NCI-H69 (cell line): ENCODE data around the gene DNAJB13.

Source experiments
- DNase-seq: peaks from one replicate; lab custom pipeline; 2025; lab: John Stamatoyannopoulos, UW

Gene DNAJB13

DNA sequence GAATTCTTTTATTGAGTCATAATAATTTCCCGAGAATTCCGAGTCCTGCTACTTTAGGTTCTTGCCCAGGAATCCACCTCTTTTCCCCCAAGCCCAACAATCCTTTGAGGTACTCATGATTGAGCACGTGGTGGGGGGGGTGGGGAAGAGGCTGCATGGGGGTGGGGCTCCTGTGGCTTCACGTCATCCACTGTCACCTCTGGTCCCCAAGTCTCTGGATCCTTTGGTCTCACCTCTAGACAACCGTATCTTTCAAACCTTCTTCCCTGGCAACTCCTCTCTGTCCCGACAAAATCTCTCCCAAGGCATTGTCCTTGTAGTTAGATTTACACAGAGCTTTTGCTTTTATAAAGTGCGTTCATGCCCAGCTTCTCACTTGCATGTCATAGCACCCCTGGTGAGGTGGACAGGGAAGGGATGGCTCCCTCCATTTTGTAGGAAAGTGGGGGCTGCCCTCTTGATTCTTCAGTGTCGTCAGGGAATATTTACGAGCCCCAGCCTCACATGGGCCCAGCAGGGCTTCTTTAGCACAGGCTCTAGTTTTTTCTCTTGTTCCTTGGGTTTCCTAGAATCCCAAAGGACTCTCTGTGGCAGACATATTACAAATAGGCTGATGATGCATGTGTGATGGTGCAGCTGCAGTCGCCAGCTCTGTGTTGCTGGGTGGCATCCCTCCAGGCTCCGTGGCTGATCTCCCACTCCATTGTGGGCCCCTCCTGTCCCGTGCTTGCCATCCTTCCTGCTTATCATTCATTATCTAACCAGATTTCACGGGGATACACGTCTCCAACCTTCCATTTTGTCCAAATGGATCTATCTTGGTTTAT lies 49.7 kb downstream of the DNAJB13 start:
- DNase-seq = no peak

- no peak for DNase-seq
These were observed 51.0 kb downstream of the DNAJB13 start for GRCh38 chr11:74001822-74002286.

- no peak for DNase-seq
These were observed 52.0 kb downstream of the DNAJB13 start for GRCh38 chr11:74002832-74003231.

GRCh38 chr11:74004046-74004695 lies 53.3 kb downstream of the DNAJB13 start:
- no peak for DNase-seq

DNA sequence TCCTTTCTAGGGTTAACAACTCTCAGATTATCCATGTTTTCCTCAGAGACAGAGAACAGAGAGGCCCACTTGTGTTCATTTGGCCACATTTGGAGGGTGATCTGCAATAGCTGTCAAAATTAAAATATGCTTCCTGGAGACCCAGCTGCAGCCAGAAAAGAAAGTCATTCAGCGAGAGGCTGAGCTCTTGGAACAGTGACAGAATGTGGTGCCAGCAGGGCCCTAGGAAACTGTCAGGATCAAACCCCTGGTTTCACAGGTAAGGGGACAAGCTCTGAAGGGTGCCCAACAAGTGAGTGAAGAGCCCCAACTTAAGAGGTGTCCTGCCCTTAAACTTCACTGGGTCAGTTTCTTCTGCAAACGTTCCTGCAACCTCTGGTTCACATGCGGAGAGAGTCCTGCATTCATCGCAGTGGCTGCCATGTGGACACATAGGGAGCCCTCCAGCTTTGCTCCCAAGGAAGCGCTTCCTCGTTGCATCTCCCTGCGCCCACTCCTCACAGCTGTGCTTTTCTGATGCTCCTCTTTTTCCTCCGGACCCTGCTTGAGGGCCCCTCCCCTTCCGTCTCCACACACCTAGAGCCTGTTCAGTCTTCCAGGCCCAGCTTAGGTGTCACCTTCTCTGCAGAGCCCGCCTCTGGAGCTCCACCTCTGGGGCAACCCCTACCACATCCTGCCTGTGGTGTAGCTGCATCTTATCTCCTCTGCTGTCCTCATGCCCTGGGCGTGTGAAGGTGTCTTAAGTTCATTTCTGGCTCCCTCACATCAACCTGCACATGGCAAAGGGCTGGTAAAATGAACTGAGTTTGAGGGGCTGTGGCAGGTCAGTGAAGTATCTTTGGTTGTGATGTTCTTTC lies 54.2 kb downstream of the DNAJB13 start:
- DNase-seq = no peak

DNA sequence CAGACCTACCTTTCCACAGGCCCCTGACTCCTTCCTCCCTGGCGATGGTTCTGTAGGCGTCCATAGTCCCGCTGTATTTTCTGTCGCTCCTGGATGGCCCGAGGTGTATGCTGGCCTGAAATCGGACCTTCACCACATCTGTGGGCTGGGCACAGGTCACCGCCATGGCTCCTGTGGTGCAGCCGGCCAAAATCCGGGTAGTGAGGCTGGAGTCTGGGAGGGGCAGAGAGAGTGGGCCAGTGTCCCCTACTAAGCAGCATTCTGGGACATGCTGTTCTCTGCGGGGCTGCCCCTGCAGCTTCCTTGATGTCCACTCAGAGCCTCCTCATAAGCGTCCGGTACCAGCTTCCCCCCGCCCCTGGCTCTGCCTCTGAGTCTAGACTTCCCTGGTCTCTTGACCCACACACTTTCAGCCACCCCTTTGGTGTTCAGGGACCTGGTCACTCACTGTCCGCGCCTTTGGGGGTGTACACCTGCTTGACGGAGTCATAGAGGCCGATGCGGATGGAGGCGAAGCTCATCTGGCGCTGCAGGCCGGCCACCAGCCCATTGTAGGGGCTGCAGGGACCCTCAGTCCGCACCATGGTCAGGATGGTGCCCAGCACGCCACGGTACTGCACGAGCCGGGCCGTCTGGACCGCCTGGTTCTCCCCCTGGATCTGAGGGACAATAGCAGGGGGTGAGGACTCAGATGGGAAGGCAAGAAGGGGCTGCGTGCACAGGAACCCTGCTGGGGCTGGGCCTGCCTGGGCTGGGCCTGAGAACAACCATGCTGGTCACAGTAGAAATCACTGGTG lies 55.1 kb downstream of the DNAJB13 start:
- DNase-seq = no peak

DNA sequence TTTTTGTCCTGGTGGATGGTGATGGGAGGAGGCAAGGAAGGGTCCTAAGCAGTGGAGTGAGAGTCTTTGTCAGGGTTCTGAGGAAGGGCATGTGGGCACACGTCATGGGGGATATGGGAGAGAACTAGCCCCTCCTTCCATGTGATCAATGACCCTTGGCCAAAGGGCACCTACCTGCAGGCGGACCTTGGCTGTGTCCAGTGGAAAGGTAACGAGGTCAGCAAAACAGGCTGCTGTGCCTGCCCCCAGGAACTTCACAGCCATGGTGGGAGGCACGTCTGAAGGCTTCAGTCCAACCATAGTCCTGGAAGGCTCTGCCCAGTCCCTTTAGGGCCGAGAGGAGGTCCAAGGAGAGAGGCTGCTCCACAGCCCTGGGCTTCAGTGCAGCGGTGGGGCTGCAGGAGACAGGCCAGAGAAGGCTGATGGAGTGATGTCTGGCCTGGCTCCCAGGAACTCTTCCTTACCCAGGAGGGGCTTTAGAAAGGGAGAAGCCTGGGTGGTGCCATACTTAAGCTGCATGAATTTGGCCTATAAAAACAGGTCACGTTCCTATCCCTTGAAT lies 56.0 kb downstream of the DNAJB13 start:
- DNase-seq = no peak

- DNase-seq = no peak
These were observed 57.0 kb downstream of the DNAJB13 start for GRCh38 chr11:74007691-74008372.

GRCh38 chr11:74008373-74009229 lies 57.8 kb downstream of the DNAJB13 start, which contains the start of gene UCP3:
UCP3 (minus strand) TSS chr11:74009085; CDS start chr11:74007042, 2,043 bp downstream.
- DNase-seq = peak; percentile 13

DNA sequence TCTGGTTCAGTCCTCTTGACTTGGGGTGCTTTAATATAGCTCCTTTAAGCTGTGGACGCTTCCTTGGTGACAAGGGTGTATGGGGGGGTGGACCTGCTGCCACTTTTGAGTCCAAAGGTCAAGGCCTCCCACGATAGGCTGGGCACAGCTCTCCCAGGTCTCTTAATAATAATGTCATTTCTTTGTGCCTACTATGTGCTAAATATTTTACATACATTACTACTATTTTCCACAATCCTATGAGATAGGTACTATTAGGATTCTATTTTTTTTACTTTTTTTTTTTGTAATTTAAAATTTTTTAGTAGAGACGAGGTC lies 58.4 kb downstream of the DNAJB13 start:
- no peak for DNase-seq

DNA sequence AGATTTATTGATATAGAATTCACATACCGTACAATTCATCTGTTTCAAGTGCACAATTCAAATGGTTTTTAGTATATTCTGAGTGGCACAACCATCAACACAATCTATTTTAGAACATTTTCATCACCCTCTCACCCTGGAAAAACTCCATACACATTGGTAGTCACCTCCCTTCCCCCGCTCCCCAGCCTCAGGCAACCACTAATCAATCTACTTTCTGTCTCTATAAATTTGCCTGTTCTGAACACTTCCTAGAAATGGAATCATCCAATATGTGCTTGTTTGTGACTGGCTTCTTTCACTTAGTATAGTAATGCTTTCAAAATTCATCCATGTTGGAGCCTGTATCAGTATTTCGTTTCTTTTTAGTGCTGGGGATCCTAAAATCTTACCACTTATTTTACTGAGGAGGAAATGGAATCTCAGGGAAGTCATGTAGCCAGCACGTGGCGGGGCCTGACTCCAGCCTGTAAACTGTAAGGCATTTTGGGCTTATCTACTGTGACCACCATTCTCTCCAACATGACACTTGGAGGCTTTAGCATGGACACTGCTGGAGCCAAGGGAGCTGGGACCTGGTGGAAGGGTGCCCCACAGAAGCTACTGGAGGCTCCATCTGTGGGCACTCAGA lies 59.0 kb downstream of the DNAJB13 start:
- DNase-seq = no peak

GRCh38 chr11:74010306-74011300 lies 59.8 kb downstream of the DNAJB13 start:
- peak; percentile 33 for DNase-seq

- DNase-seq = no peak
These were observed 60.7 kb downstream of the DNAJB13 start for GRCh38 chr11:74011360-74012073.

- no peak for DNase-seq
These were observed 61.4 kb downstream of the DNAJB13 start for GRCh38 chr11:74012074-74012809.

GRCh38 chr11:74013141-74013540 lies 62.3 kb downstream of the DNAJB13 start:
- DNase-seq = no peak

DNA sequence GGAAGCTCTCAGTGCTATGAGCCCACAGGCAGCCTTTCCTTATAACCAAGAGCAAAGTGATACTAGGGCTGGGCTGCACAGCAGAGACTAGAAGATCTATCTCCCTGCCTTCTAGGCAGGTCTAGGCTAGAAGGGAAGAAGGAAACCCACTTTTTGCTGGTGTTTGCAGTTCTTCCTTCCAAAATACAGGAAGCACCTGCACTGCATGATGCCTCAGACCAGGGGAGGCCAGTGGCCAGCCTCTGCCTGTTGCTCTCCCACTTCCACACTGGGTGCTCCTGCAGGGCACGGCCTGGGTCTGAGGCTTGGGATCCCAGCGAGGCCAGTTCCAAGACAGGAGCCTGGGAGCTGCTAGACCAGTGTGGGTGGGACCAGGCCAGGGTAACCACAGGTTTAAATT lies 64.1 kb downstream of the DNAJB13 start:
- DNase-seq = no peak
